ENCODE data around the gene SOX6. TPM values are rescaled to one million over a fixed set of nuclear protein-coding genes. Genes with fewer than 3 reads are reported as not detected.

The SOX6 gene
- total RNA-seq, 1 donor from 2014 or later: 13.4 TPM

DNA sequence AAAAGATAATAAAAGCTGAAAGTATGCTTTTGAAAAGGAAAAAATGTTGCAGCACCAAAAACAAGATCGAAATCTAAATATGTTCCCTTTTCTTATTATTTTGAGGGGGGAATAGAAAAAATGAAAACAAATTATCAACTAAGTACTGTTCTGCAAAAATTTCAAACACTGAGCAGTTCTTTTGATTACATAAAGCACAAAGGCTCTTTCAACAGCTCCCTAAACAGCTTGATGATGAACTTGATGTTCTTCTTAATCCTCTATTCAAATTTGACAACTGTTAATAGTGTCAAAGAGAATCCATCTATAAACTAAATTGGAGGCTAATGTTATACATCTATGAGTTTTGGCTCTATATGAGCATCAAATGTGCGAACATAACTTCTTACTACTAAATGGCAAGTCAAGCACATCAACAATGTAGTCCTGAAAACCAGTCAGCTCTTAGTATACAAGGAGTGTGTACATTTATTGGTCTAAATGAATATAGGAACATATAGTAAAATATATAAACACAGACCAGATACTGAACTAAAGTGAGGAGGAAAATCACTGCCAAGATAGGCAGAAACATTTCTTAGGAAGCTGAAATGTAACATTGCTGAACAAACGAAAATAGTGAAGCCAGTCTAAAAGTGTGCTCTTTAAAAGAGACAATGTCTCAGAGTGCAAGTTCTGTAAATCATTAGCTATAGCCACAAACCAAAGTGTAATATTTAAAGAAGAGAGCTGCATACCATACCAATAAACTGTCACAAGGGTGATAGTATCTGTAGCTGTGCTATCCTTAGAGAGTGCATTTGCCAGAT, 94.3 kb downstream of the SOX6 start:
- TF ChIP-seq, protein P1, sequence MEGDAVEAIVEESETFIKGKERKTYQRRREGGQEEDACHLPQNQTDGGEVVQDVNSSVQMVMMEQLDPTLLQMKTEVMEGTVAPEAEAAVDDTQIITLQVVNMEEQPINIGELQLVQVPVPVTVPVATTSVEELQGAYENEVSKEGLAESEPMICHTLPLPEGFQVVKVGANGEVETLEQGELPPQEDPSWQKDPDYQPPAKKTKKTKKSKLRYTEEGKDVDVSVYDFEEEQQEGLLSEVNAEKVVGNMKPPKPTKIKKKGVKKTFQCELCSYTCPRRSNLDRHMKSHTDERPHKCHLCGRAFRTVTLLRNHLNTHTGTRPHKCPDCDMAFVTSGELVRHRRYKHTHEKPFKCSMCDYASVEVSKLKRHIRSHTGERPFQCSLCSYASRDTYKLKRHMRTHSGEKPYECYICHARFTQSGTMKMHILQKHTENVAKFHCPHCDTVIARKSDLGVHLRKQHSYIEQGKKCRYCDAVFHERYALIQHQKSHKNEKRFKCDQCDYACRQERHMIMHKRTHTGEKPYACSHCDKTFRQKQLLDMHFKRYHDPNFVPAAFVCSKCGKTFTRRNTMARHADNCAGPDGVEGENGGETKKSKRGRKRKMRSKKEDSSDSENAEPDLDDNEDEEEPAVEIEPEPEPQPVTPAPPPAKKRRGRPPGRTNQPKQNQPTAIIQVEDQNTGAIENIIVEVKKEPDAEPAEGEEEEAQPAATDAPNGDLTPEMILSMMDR (IDR thresholded peaks at IDR 0.05): no peak
- Mint-ChIP-seq H3K27ac (ENCODE audit: unreplicated experiment) (no peak overlapping the region), H3K4me1 (ENCODE audit: unreplicated experiment) (peaks cover 16% of the 10 kb centered on the region), H3K36me3 (ENCODE audit: unreplicated experiment) (peaks cover 7% of the 10 kb centered on the region), H3K4me3 (ENCODE audit: unreplicated experiment) (no peak overlapping the region), H3K27me3 (ENCODE audit: unreplicated experiment) (no peaks in the 10 kb centered on the region), H3K9me3 (ENCODE audit: unreplicated experiment) (peaks cover 19% of the 10 kb centered on the region)
- DNase-seq (ENCODE audit: extremely low spot score, unreplicated experiment): no peak

DNA sequence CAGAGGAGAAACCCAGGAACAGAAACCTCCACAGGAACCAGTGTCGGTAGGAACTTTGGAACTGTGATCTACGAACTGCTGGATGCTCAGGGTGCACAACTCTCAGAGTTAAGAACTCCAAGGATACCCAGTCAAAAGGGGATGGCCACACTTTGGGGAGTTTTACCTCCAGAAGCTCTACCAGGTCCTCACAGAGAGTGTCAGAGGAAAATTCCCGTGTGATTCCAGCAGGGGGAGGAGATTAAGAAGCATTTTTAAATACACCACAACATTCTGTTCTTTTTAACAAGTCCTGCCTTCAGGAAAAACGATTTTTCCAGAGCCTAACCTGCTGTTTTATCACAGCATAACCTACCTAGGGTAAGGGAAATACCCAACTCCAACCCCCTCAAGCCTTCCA, 104.0 kb downstream of the SOX6 start:
- TF ChIP-seq, protein P1 (IDR thresholded peaks at IDR 0.05): peak; percentile 40
- Mint-ChIP-seq H3K27me3 (ENCODE audit: unreplicated experiment) (no peaks in the 10 kb centered on the region), H3K4me3 (ENCODE audit: unreplicated experiment) (no peak overlapping the region), H3K4me1 (ENCODE audit: unreplicated experiment) (no peaks in the 10 kb centered on the region), H3K36me3 (ENCODE audit: unreplicated experiment) (peaks cover 7% of the 10 kb centered on the region), H3K27ac (ENCODE audit: unreplicated experiment) (no peak overlapping the region), H3K9me3 (ENCODE audit: unreplicated experiment) (peaks cover 10% of the 10 kb centered on the region)
- no peak for DNase-seq (ENCODE audit: extremely low spot score, unreplicated experiment)

DNA sequence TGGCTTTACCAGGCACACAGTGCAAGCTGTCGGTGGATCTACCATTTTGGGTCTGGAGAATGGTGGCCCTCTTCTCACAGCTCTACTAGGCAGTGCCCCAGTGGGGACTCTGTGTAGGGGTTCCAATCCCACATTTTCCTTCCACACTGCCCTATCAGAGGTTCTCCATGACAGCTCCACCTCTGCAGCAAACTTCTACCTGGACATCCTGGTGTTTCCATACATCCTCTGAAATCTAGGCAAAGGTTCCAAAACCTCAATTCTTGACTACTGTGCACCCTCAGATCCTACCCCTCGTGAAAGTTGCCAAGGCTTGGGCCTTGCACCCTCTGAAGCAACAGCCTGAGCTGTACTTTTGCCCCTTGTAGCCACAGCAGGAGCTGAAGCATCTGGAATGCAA, 108.1 kb downstream of the SOX6 start:
- H3K4me1 Mint-ChIP-seq (ENCODE audit: unreplicated experiment): no peaks in the 10 kb centered on the region
- peaks cover 16% of the 10 kb centered on the region for H3K9me3 Mint-ChIP-seq (ENCODE audit: unreplicated experiment)
- TF ChIP-seq, protein P1 (IDR thresholded peaks at IDR 0.05): no peak
- no peaks in the 10 kb centered on the region for H3K27me3 Mint-ChIP-seq (ENCODE audit: unreplicated experiment)
- no peak overlapping the region for H3K4me3 Mint-ChIP-seq (ENCODE audit: unreplicated experiment)
- H3K27ac Mint-ChIP-seq (ENCODE audit: unreplicated experiment): no peak overlapping the region
- peaks cover 4% of the 10 kb centered on the region for H3K36me3 Mint-ChIP-seq (ENCODE audit: unreplicated experiment)
- DNase-seq (ENCODE audit: extremely low spot score, unreplicated experiment): no peak

DNA sequence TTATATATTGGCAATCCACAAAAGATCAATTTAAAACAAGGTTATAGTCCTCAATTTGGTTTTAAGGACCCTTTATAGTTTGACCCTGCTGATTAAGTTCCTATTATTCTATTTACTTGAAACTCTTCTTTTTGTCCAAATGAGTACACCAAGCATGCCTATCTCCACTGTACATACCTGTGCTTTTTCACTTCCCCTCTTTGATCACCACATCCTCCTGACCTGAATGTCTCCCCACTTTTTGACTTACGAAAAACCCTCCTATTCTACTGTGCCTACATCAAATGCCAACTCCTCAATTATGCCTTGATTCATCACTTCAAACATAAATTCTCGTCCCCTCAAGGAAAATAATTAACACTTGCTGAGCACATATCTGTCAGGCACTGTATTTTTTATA, 113.5 kb downstream of the SOX6 start:
- peaks cover 10% of the 10 kb centered on the region for H3K9me3 Mint-ChIP-seq (ENCODE audit: unreplicated experiment)
- H3K27ac Mint-ChIP-seq (ENCODE audit: unreplicated experiment): no peak overlapping the region
- H3K4me3 Mint-ChIP-seq (ENCODE audit: unreplicated experiment): no peak overlapping the region
- H3K4me1 Mint-ChIP-seq (ENCODE audit: unreplicated experiment): peaks cover 18% of the 10 kb centered on the region
- no peak for DNase-seq (ENCODE audit: extremely low spot score, unreplicated experiment)
- TF ChIP-seq, protein P1 (IDR thresholded peaks at IDR 0.05): no peak
- no peaks in the 10 kb centered on the region for H3K27me3 Mint-ChIP-seq (ENCODE audit: unreplicated experiment)
- no peaks in the 10 kb centered on the region for H3K36me3 Mint-ChIP-seq (ENCODE audit: unreplicated experiment)

DNA sequence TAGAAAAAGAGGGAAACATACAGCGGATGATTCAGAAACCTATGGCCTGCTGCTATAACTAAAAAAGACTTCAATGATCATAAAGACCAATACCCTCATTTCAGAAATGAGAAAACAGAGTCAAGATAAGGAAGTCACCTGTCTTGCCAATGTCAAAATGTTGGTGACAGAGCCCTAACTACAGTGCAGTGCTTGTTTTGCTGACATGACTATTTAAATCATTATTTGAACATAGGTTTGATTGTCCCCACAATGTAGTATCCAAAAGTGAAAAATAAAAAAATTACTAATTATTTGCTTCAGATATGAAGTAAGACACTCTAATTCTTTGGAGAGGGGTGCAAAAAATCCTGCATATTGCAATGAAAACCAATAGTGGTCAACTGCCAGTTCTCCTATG, 115.7 kb downstream of the SOX6 start:
- H3K27me3 Mint-ChIP-seq (ENCODE audit: unreplicated experiment): no peaks in the 10 kb centered on the region
- H3K4me3 Mint-ChIP-seq (ENCODE audit: unreplicated experiment): no peak overlapping the region
- H3K27ac Mint-ChIP-seq (ENCODE audit: unreplicated experiment): no peak overlapping the region
- H3K4me1 Mint-ChIP-seq (ENCODE audit: unreplicated experiment): peaks cover 18% of the 10 kb centered on the region
- TF ChIP-seq, protein P1 (IDR thresholded peaks at IDR 0.05): no peak
- H3K9me3 Mint-ChIP-seq (ENCODE audit: unreplicated experiment): no peaks in the 10 kb centered on the region
- H3K36me3 Mint-ChIP-seq (ENCODE audit: unreplicated experiment): no peaks in the 10 kb centered on the region
- no peak for DNase-seq (ENCODE audit: extremely low spot score, unreplicated experiment)
